H9 (cell line): Measurements from ENCODE around the gene CFAP46. TPM values are rescaled to one million over a fixed set of nuclear protein-coding genes. Genes with fewer than 3 reads are reported as not detected.

Source experiments
- DNase-seq: peaks from one replicate; pipeline ENCODE4 v3.0.0-alpha.2; 2017
- H2AFZ ChIP-seq: one replicate; pipeline ENCODE4 v1.6.1; 2013; ENCODE audit warnings: mild to moderate bottlenecking, low read length, control low read depth, moderate library complexity
- H2AK5ac ChIP-seq: 2 replicates; pipeline ENCODE4 v1.6.1; 2013; ENCODE audit warnings: low read length, control low read depth, mixed read lengths; ENCODE audit not compliant: insufficient read length
- H2BK120ac ChIP-seq: one replicate; pipeline ENCODE4 v1.6.1; 2013; ENCODE audit warnings: low read depth, mild to moderate bottlenecking, low read length, control low read depth, inconsistent platforms; ENCODE audit not compliant: poor library complexity, severe bottlenecking
- H2BK12ac ChIP-seq: 2 replicates; pipeline ENCODE4 v1.6.1; 2013; ENCODE audit warnings: low read length, control low read depth, mixed read lengths, low read depth; ENCODE audit not compliant: insufficient read length
- H2BK15ac ChIP-seq: 2 replicates; pipeline ENCODE4 v1.6.1; 2013; ENCODE audit warnings: low read depth, low read length, control low read depth
- H2BK20ac ChIP-seq: one replicate; pipeline ENCODE4 v1.6.1; 2013; ENCODE audit warnings: low read depth, mild to moderate bottlenecking, low read length, control low read depth, inconsistent platforms; ENCODE audit not compliant: poor library complexity, severe bottlenecking
- H2BK5ac ChIP-seq: 2 replicates; pipeline ENCODE4 v1.6.1; 2013; ENCODE audit warnings: low read length, control low read depth, mixed read lengths; ENCODE audit not compliant: insufficient read length
- H3K14ac ChIP-seq: 2 replicates; pipeline ENCODE4 v1.6.1; 2013; ENCODE audit warnings: low read length, control low read depth; ENCODE audit not compliant: insufficient read depth
- H3K18ac ChIP-seq: 2 replicates; pipeline ENCODE4 v1.6.1; 2013; ENCODE audit warnings: low read depth, mild to moderate bottlenecking, mixed read lengths, low read length, control low read depth; ENCODE audit not compliant: insufficient read length
- H3K23ac ChIP-seq: 2 replicates; pipeline ENCODE4 v1.6.1; 2013; ENCODE audit warnings: low read length, control low read depth, mixed read lengths, low read depth; ENCODE audit not compliant: insufficient read length
- H3K23me2 ChIP-seq: 2 replicates; pipeline ENCODE4 v1.6.1; 2013; ENCODE audit warnings: low read depth, mild to moderate bottlenecking, mixed read lengths, low read length, control low read depth; ENCODE audit not compliant: insufficient read length, poor library complexity, severe bottlenecking
- H3K27ac ChIP-seq: 2 replicates; pipeline ENCODE4 v1.5.1; 2013; ENCODE audit warnings: low read length, control low read depth, mixed read lengths, low read depth; ENCODE audit not compliant: insufficient read length
- H3K27me3 ChIP-seq: 2 replicates; pipeline ENCODE4 v1.6.1; 2013; ENCODE audit warnings: low read length, control low read depth, inconsistent platforms; ENCODE audit not compliant: insufficient read depth
- H3K4ac ChIP-seq: 2 replicates; pipeline ENCODE4 v1.6.1; 2013; ENCODE audit warnings: low read depth, mild to moderate bottlenecking, control low read depth, inconsistent platforms, low read length, moderate library complexity
- H3K4me1 ChIP-seq: 2 replicates; pipeline ENCODE4 v1.6.1; 2013; ENCODE audit warnings: low read length, control low read depth, inconsistent platforms; ENCODE audit not compliant: insufficient read depth
- H3K4me2 ChIP-seq: 2 replicates; pipeline ENCODE4 v1.6.1; 2013; ENCODE audit warnings: low read length, control low read depth, mixed read lengths; ENCODE audit not compliant: insufficient read length, insufficient read depth
- H3K56ac ChIP-seq: 2 replicates; pipeline ENCODE4 v1.6.1; 2013; ENCODE audit warnings: low read depth, mild to moderate bottlenecking, mixed read lengths, low read length, control low read depth; ENCODE audit not compliant: insufficient read length
- H3K79me1 ChIP-seq: 2 replicates; pipeline ENCODE4 v1.6.1; 2013; ENCODE audit warnings: low read depth, mild to moderate bottlenecking, moderate library complexity, low read length, control low read depth, inconsistent platforms; ENCODE audit not compliant: insufficient read depth, poor library complexity, severe bottlenecking
- H3K79me2 ChIP-seq: 2 replicates; pipeline ENCODE4 v1.6.1; 2013; ENCODE audit warnings: low read length, control low read depth, inconsistent platforms; ENCODE audit not compliant: insufficient read depth
- H3K9ac ChIP-seq: 2 replicates; pipeline ENCODE4 v1.6.1; 2013; ENCODE audit warnings: low read length, control low read depth, mixed read lengths; ENCODE audit not compliant: insufficient read length; ENCODE audit errors: extremely low read depth
- H3K9me3 ChIP-seq: one replicate; pipeline ENCODE4 v1.6.1; 2013; ENCODE audit warnings: low read depth, low read length, inconsistent platforms; ENCODE audit not compliant: control insufficient read depth
- H3T11ph ChIP-seq: one replicate; pipeline ENCODE4 v1.6.1; 2013; ENCODE audit warnings: mild to moderate bottlenecking, low read length, control low read depth, inconsistent platforms
- H4K20me1 ChIP-seq: one replicate; pipeline ENCODE4 v1.6.1; 2013; ENCODE audit not compliant: control insufficient read depth, insufficient read length, insufficient read depth
- H4K5ac ChIP-seq: 2 replicates; pipeline ENCODE4 v1.6.1; 2013; ENCODE audit warnings: low read depth, mild to moderate bottlenecking, mixed read lengths, low read length, control low read depth; ENCODE audit not compliant: insufficient read length
- H4K8ac ChIP-seq: replicated peaks from 2 replicates; pipeline ENCODE4 v1.6.1; 2013; ENCODE audit warnings: low read length, control low read depth, mixed read lengths, low read depth; ENCODE audit not compliant: insufficient read length
- H4K91ac ChIP-seq: 2 replicates; pipeline ENCODE4 v1.6.1; 2013; ENCODE audit warnings: low read depth, mild to moderate bottlenecking, moderate library complexity, mixed read lengths, low read length, control low read depth; ENCODE audit not compliant: insufficient read length
- H3K27ac Mint-ChIP-seq, 3 experiments: 2 replicates in 2 of 3; 3 replicates in 1 of 3; pipeline ENCODE4 v1.8.0; 2020 to 2021; ENCODE audit warnings: mixed read lengths in 3 of 3, mild to moderate bottlenecking in 1 of 3, moderate library complexity in 1 of 3
- H3K27me3 Mint-ChIP-seq: 2 replicates; pipeline ENCODE4 v1.8.0; 2021; ENCODE audit warnings: low read depth, mild to moderate bottlenecking, moderate library complexity, mixed read lengths
- H3K36me3 Mint-ChIP-seq, 3 experiments: 2 replicates in 2 of 3; 3 replicates in 1 of 3; pipeline ENCODE4 v1.8.0; 2020 to 2021; ENCODE audit warnings: low read depth in 3 of 3, mixed read lengths in 3 of 3; ENCODE audit not compliant: insufficient read depth in 1 of 3
- H3K4me1 Mint-ChIP-seq, 2 experiments: 2 replicates each; pipeline ENCODE4 v1.8.0; 2020; ENCODE audit warnings: mixed read lengths in 2 of 2
- H3K4me3 Mint-ChIP-seq, 2 experiments: 2 replicates in 1 of 2; 3 replicates in 1 of 2; pipeline ENCODE4 v1.8.0; 2020 to 2021; ENCODE audit warnings: mild to moderate bottlenecking in 2 of 2, mixed read lengths in 2 of 2, moderate library complexity in 1 of 2
- H3K9me3 Mint-ChIP-seq, 2 experiments: 2 replicates in 1 of 2; 3 replicates in 1 of 2; pipeline ENCODE4 v1.8.0; 2020; ENCODE audit warnings: mild to moderate bottlenecking in 2 of 2, mixed read lengths in 2 of 2, moderate library complexity in 1 of 2
- WGBS: extraction: QIAGEN DNeasy Blood & Tissue Kit; methylation state at CpG from one replicate; pipeline ENCODE4 v1.1.7; 2013; ENCODE audit warnings: missing lambda C conversion rate, low lambda C conversion rate, mixed read lengths; ENCODE audit not compliant: insufficient read length; ENCODE audit errors: extremely low coverage; 5-methylcytosine and 5-hydroxymethylcytosine counted together
- total RNA-seq: library from RNA; stranded (reverse); gene quantifications from 2 replicates; pipeline ENCODE4 v1.2.1, GENCODE V29; 2021
- TF ChIP-seq, protein P1 (sequence below): fragments of 200-600 bp; sonication (generic); conservative IDR thresholded peaks from 3 replicates; pipeline ENCODE4 v1.8.0; 2021; ENCODE audit warnings: antibody characterized with exemption, mild to moderate bottlenecking

CFAP46 gene
- total RNA-seq, 1 experiment from 2014 or later: 3.1 TPM

DNA sequence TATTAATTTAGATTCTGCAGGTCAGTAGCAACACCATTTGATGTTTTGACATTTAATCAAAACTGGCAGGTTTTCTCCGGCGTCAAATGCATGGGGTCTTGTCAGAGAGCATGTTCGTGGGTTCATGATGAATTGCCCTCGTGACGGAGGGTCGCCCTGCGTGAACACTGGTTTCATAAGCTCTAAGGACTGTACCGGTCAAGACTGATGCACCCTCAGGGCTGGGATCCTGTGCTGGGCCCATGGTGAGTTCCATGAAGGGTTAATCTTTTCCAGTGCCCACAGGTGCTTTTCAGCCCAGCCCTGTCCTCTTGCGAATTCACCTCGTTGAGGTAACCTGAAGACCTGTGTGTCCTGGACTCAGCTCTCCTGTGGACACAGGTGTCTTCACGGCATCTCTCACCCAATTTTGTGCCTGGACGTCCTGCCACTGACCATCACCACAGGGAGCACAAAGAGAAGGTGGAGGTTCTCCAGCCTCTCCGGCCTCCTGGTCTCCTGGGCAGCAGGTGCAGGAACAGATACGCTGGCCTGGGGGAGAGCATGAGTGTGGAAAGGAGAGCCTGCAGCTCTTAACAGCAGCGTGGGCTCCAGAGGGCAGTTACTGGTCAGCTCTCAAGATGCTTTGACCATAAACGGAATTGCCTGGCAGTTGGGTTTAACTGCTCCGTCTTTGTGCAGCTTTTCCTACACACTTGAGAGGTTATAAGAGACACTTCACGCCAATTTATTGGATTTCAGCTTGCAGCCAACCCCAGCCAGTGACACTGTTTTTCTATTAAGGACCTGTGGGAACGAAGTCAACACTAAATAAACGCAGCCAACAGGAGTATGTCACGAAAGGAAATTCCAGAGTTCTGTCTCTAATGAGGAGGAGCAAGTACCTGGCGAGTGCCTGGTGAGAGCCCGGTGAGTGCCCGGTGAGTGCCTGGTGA, 37.4 kb upstream of the CFAP46 start:
- WGBS: no CpG with 5 or more reads among the region's 24 CpGs
- H4K91ac ChIP-seq: no peak overlapping the region
- H4K8ac ChIP-seq: no peak overlapping the region
- no peaks in the 10 kb centered on the region for H3K9me3 Mint-ChIP-seq
- no peak overlapping the region for H2BK12ac ChIP-seq
- no peaks in the 10 kb centered on the region for H3K36me3 Mint-ChIP-seq
- H2BK5ac ChIP-seq: no peak overlapping the region
- H2BK120ac ChIP-seq: no peak overlapping the region
- no peaks in the 10 kb centered on the region for H3K4me1 ChIP-seq
- TF ChIP-seq, protein P1, sequence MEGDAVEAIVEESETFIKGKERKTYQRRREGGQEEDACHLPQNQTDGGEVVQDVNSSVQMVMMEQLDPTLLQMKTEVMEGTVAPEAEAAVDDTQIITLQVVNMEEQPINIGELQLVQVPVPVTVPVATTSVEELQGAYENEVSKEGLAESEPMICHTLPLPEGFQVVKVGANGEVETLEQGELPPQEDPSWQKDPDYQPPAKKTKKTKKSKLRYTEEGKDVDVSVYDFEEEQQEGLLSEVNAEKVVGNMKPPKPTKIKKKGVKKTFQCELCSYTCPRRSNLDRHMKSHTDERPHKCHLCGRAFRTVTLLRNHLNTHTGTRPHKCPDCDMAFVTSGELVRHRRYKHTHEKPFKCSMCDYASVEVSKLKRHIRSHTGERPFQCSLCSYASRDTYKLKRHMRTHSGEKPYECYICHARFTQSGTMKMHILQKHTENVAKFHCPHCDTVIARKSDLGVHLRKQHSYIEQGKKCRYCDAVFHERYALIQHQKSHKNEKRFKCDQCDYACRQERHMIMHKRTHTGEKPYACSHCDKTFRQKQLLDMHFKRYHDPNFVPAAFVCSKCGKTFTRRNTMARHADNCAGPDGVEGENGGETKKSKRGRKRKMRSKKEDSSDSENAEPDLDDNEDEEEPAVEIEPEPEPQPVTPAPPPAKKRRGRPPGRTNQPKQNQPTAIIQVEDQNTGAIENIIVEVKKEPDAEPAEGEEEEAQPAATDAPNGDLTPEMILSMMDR: no peak
- H3K4me1 Mint-ChIP-seq: peaks cover 2 to 15% of the 10 kb centered on the region in 2 experiments
- no peak overlapping the region for H3K9ac ChIP-seq
- no peaks in the 10 kb centered on the region for H3K27me3 ChIP-seq
- no peak overlapping the region for H2BK20ac ChIP-seq
- H3K14ac ChIP-seq: no peak overlapping the region; the same call in 1 of the 2 replicates
- no peak overlapping the region for H3K23ac ChIP-seq
- no peak overlapping the region for H2AFZ ChIP-seq
- no peaks in the 10 kb centered on the region for H3K79me2 ChIP-seq
- H4K20me1 ChIP-seq: no peaks in the 10 kb centered on the region
- H3K56ac ChIP-seq: no peak overlapping the region
- H2AK5ac ChIP-seq: no peak overlapping the region
- H4K5ac ChIP-seq: no peak overlapping the region
- no peak overlapping the region for H2BK15ac ChIP-seq
- no peak overlapping the region for H3K27ac ChIP-seq
- H3K23me2 ChIP-seq: no peaks in the 10 kb centered on the region
- no peaks in the 10 kb centered on the region for H3K9me3 ChIP-seq
- DNase-seq: no peak
- no peak overlapping the region for H3K4ac ChIP-seq
- H3K27ac Mint-ChIP-seq: no peak overlapping the region
- H3K4me3 Mint-ChIP-seq: no peak overlapping the region
- H3T11ph ChIP-seq: no peak overlapping the region
- no peaks in the 10 kb centered on the region for H3K79me1 ChIP-seq
- H3K4me2 ChIP-seq: no peak overlapping the region
- H3K27me3 Mint-ChIP-seq: peaks cover 14% of the 10 kb centered on the region
- H3K18ac ChIP-seq: no peak overlapping the region
